ENCODE results near the gene TRAF1.

- TF ChIP-seq CTCF (IDR thresholded peaks at IDR 0.05) (no peak), POLR2A (IDR thresholded peaks at IDR 0.05) (no peak)
Measured at GRCh38 chr9:120944434-120944843, 17.8 kb upstream of the TRAF1 start.

All from Peyer's patch (tissue), 4 donors.